Left lung (tissue), 10 donors: ENCODE measurements around the gene PCED1A. TPM values are rescaled to one million over a fixed set of nuclear protein-coding genes. Genes with fewer than 3 reads are reported as not detected.

Source experiments
- ATAC-seq: fragments of 200-7000 bp; cut with Tn5 transposase; one replicate; pipeline ENCODE4 v1.9.1; 2020; ENCODE audit warnings: moderate library complexity
- DNase-seq, 4 donors: peaks; one replicate each; pipeline ENCODE4 v3.0.0-alpha.2; 2013 to 2020
- H3K27ac ChIP-seq, 2 donors: fragments of 200-600 bp; sonication (generic) in 1 of 2; one replicate each; pipeline versions ENCODE4 v1.5.0 to v1.8.0; 2020 to 2021
- H3K27me3 ChIP-seq, 2 donors: fragments of 200-600 bp; sonication (generic) in 1 of 2; one replicate each; pipeline versions ENCODE4 v1.5.0 to v1.8.0; 2020 to 2021
- H3K36me3 ChIP-seq, 2 donors: fragments of 200-600 bp; sonication (generic) in 1 of 2; one replicate each; pipeline versions ENCODE4 v1.5.0 to v1.8.0; 2020 to 2021
- H3K4me1 ChIP-seq, 2 donors: fragments of 200-600 bp; one replicate each; pipeline ENCODE4 v1.8.0; 2021
- H3K4me3 ChIP-seq, 2 donors: fragments of 200-600 bp; sonication (generic) in 1 of 2; one replicate each; pipeline versions ENCODE4 v1.5.0 to v1.8.0; 2020 to 2021; ENCODE audit warnings: mild to moderate bottlenecking in 1 of 2
- H3K9me3 ChIP-seq, 2 donors: fragments of 200-600 bp; sonication (generic) in 1 of 2; one replicate each; pipeline versions ENCODE4 v1.5.0 to v1.8.0; 2020 to 2021
- CTCF ChIP-seq, 2 donors: fragments of 200-600 bp; sonication (generic) in 1 of 2; IDR thresholded peaks; one replicate each; pipeline versions ENCODE4 v1.5.0 to v1.8.0; 2021; ENCODE audit warnings: antibody characterized with exemption in 2 of 2
- intact Hi-C, 2 donors: fragments of 100-400 bp; cut with DNase I; formaldehyde crosslinking; loops; one replicate each; pipeline versions ENCODE4 v1.11.2 to v1.14.2; 2022
- polyA plus RNA-seq, 6 donors: library from polyadenylated mRNA; unstranded; fragments of 120-200 nt; gene quantifications; one replicate each; pipeline ENCODE4 v1.2.1, GENCODE V29; 2013; ENCODE audit not compliant: insufficient read length in 6 of 6
- total RNA-seq, 2 donors: library from RNA; stranded (reverse); fragmentation: NEBNext Ultra II Directional; extraction: Animal tissue kit (Norgen Biotek cat#: 25700); gene quantifications; one replicate each; pipeline ENCODE4 v1.2.1, GENCODE V29; 2021
- donor health status: DM: no; HTN: yes; CAD: no.
- donor health status: DM: no; HTN: no; CAD: no.

Gene PCED1A
- total and polyA plus RNA-seq, 8 donors, result 34.3 to 66.7 (median 55.8) TPM

DNA sequence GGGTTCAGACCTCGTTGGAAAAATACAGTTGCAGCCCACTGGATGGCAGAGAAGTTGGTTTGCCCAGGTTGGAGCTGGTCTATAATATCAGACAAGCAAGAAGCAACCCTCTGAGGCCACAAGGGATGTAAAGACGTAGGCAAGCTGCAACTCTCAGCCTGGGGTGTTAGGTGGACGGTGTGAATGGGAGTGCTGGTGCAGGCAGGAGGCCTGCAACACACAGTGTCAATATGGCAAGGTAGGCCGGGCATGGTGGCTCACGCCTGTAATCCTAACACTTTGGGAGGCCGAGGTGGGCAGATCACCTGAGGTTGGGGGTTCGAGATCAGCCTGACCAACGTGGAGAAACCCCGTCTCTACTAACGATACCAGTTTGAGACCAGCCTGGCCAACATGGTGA is 10.6 kb upstream of the PCED1A start:
- DNase-seq, result no peak
- Histone ChIP-seq H3K36me3 (peaks cover 0 to 6% of the 10 kb centered on the region in 2 donors), H3K4me3 (no peak overlapping the region), H3K27me3 (no peaks in the 10 kb centered on the region), H3K4me1 (peaks cover 0 to 9% of the 10 kb centered on the region in 2 donors), H3K9me3 (no peaks in the 10 kb centered on the region), H3K27ac (no peak overlapping the region)
- ATAC-seq, result no peak
- TF ChIP-seq CTCF (IDR thresholded peaks at IDR 0.05), result no peak
- intact Hi-C loops, result loop anchor here in 1 of 2 donors (5.0 kb wide), 1 partner anchor 99 kb away; no protein-coding TSS in a partner anchor

- no peak for TF ChIP-seq CTCF (IDR thresholded peaks at IDR 0.05)
- Histone ChIP-seq H3K9me3 (no peaks in the 10 kb centered on the region), H3K4me1 (peaks cover 0 to 9% of the 10 kb centered on the region in 2 donors), H3K4me3 (no peak overlapping the region), H3K36me3 (peaks cover 0 to 6% of the 10 kb centered on the region in 2 donors), H3K27me3 (no peaks in the 10 kb centered on the region), H3K27ac (no peak overlapping the region)
- intact Hi-C loops, result no loop called here
- ATAC-seq (no peak), DNase-seq (no peak)
Measured at GRCh38 chr20:2849529-2849928, 9.1 kb upstream of the PCED1A start.

DNA sequence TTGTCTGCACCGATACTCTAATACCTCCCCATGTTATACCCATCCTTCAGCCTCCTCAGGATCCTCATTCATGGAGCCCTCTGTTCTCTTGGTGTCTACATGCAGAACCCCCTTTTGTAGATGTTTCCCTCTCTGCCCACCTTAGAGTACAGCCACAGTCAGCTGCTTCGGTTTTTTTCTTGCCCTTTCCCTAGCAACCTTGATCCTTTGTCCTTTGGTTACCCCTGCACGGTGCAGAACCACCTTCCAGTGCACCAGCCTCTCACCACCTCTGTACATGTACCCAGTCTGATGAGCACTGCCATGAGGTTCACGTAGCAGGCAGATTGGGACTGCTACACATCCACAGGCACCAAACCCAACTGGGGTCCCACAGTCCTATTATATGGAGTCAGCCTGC is 7.3 kb upstream of the PCED1A start:
- H3K4me1 ChIP-seq, result peaks cover 0 to 9% of the 10 kb centered on the region in 2 donors
- H3K36me3 ChIP-seq, result peaks cover 0 to 6% of the 10 kb centered on the region in 2 donors
- intact Hi-C loops, result no loop called here
- ATAC-seq (no peak), DNase-seq (no peak)
- no peak overlapping the region for H3K27ac ChIP-seq
- H3K27me3 ChIP-seq, result no peaks in the 10 kb centered on the region
- TF ChIP-seq CTCF (IDR thresholded peaks at IDR 0.05), result no peak
- no peaks in the 10 kb centered on the region for H3K9me3 ChIP-seq
- H3K4me3 ChIP-seq, result no peak overlapping the region

DNA sequence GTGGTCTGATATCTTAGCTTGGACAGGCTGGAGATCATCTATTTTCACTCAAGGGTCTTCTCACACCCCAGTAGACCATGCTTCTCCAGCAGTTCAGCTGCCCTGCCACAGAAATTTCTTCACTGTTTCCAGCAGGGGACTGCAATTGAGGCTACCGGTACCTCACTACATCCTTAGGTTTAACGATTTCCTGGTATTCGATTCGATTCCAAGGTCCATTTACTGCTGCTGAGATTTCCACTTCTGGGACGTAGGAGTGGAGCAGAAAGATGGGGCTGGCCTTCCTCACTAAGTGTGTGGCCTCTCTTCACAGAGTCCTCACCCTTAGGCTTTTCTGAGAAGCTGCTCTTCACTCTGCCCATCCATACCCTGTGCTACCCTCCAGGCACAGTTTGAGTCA is 6.2 kb upstream of the PCED1A start:
- Histone ChIP-seq H3K27me3 (no peaks in the 10 kb centered on the region), H3K27ac (no peak overlapping the region), H3K4me1 (peaks cover under 1 to 6% of the 10 kb centered on the region in 2 donors), H3K36me3 (peaks cover 0 to 6% of the 10 kb centered on the region in 2 donors), H3K9me3 (no peaks in the 10 kb centered on the region), H3K4me3 (no peak overlapping the region)
- no peak for TF ChIP-seq CTCF (IDR thresholded peaks at IDR 0.05)
- intact Hi-C loops, result no loop called here
- no peak for DNase-seq
- no peak for ATAC-seq

DNA sequence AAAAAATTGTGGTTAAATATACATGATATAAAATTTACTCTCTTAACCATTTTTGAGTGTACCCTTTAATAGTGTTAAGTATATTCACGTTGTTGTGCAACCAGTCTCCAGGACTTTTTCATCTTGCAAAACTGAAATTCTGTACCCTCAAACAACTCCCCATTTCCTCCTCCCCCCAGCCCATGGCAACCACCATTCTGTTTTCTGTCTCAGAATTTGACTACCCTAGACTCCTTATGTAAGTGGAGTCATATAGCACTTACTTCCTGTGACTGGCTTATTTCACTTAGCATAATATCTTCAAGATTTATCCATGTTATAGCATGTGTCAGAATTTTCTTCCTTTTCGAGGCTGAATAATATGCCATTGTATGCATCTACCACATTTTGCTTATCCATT is 5.2 kb upstream of the PCED1A start:
- no peaks in the 10 kb centered on the region for H3K9me3 ChIP-seq
- H3K36me3 ChIP-seq, result peaks cover 0 to 6% of the 10 kb centered on the region in 2 donors
- intact Hi-C loops, result no loop called here
- H3K27ac ChIP-seq, result no peak overlapping the region
- TF ChIP-seq CTCF (IDR thresholded peaks at IDR 0.05), result no peak
- peaks cover 3 to 11% of the 10 kb centered on the region in 2 donors for H3K4me1 ChIP-seq
- no peak for ATAC-seq
- no peak overlapping the region for H3K4me3 ChIP-seq
- no peaks in the 10 kb centered on the region for H3K27me3 ChIP-seq
- no peak for DNase-seq
